HUES48 (cell line): Measurements from ENCODE around the gene DIO1.

Experiments
- H3K27ac ChIP-seq: one replicate; pipeline ENCODE4 v1.7.0; 2013; ENCODE audit warnings: low read depth, low read length, inconsistent platforms
- H3K27me3 ChIP-seq: 2 replicates; pipeline ENCODE4 v1.6.1; 2013; ENCODE audit warnings: mild to moderate bottlenecking, low read length; ENCODE audit not compliant: control insufficient read depth, insufficient read depth
- H3K36me3 ChIP-seq: 2 replicates; pipeline ENCODE4 v1.6.1; 2013; ENCODE audit warnings: low read length; ENCODE audit not compliant: control insufficient read depth, insufficient read depth
- H3K4me1 ChIP-seq: 2 replicates; pipeline ENCODE4 v1.6.1; 2013; ENCODE audit warnings: mild to moderate bottlenecking, low read length; ENCODE audit not compliant: control insufficient read depth, insufficient read depth
- H3K4me3 ChIP-seq: 2 replicates; pipeline ENCODE4 v1.5.1; 2013; ENCODE audit warnings: mild to moderate bottlenecking, low read depth, low read length
- H3K9ac ChIP-seq: 2 replicates; pipeline ENCODE4 v1.6.1; 2013; ENCODE audit warnings: mild to moderate bottlenecking, low read depth, low read length, moderate library complexity
- H3K9me3 ChIP-seq: 2 replicates; pipeline ENCODE4 v1.6.1; 2013; ENCODE audit warnings: low read length; ENCODE audit not compliant: control insufficient read depth, insufficient read depth

DIO1 gene

GRCh38 chr1:53895421-53895820, 1.4 kb downstream of the DIO1 start:
- H3K27ac ChIP-seq = no peak overlapping the region

GRCh38 chr1:53896635-53897229, 2.7 kb downstream of the DIO1 start:
- H3K9me3 ChIP-seq = no peaks in the 10 kb centered on the region
- H3K9ac ChIP-seq = no peak overlapping the region
- no peak overlapping the region for H3K4me3 ChIP-seq
- H3K4me1 ChIP-seq = no peaks in the 10 kb centered on the region
- H3K27ac ChIP-seq = no peak overlapping the region
- H3K27me3 ChIP-seq = no peaks in the 10 kb centered on the region
- H3K36me3 ChIP-seq = no peaks in the 10 kb centered on the region

More at GRCh38 chr1:53895421-53895820, 1.4 kb downstream of the DIO1 start:
- H3K4me3 ChIP-seq = no peak overlapping the region
- no peak overlapping the region for H3K9ac ChIP-seq
- 0 out of 2 replicates have a peak, but pooled peaks cover under 1% of the 10 kb centered on the region for H3K4me1 ChIP-seq
- no peaks in the 10 kb centered on the region for H3K9me3 ChIP-seq
- H3K27me3 ChIP-seq = no peaks in the 10 kb centered on the region
- H3K36me3 ChIP-seq = no peaks in the 10 kb centered on the region

- H3K27me3 ChIP-seq = no peaks in the 10 kb centered on the region
- no peaks in the 10 kb centered on the region for H3K36me3 ChIP-seq
- H3K9me3 ChIP-seq = no peaks in the 10 kb centered on the region
- no peak overlapping the region for H3K4me3 ChIP-seq
- H3K9ac ChIP-seq = no peak overlapping the region
- H3K27ac ChIP-seq = no peak overlapping the region
- H3K4me1 ChIP-seq = no peaks in the 10 kb centered on the region
These were observed 5.2 kb downstream of the DIO1 start for GRCh38 chr1:53899206-53899628.

- no peak overlapping the region for H3K4me3 ChIP-seq
- no peaks in the 10 kb centered on the region for H3K27me3 ChIP-seq
- H3K4me1 ChIP-seq = no peaks in the 10 kb centered on the region
- no peak overlapping the region for H3K9ac ChIP-seq
- H3K27ac ChIP-seq = no peak overlapping the region
- H3K9me3 ChIP-seq = no peaks in the 10 kb centered on the region
- no peaks in the 10 kb centered on the region for H3K36me3 ChIP-seq
These were observed 5.7 kb downstream of the DIO1 start for GRCh38 chr1:53899708-53900107.

- Histone ChIP-seq H3K27me3 (no peaks in the 10 kb centered on the region), H3K27ac (no peak overlapping the region), H3K36me3 (no peaks in the 10 kb centered on the region), H3K4me3 (no peak overlapping the region), H3K9ac (no peak overlapping the region), H3K4me1 (no peaks in the 10 kb centered on the region), H3K9me3 (no peaks in the 10 kb centered on the region)
These were observed 8.5 kb downstream of the DIO1 start for GRCh38 chr1:53902235-53903138.

- no peaks in the 10 kb centered on the region for H3K27me3 ChIP-seq
- H3K4me1 ChIP-seq = no peaks in the 10 kb centered on the region
- H3K27ac ChIP-seq = no peak overlapping the region
- no peak overlapping the region for H3K4me3 ChIP-seq
- H3K36me3 ChIP-seq = no peaks in the 10 kb centered on the region
- no peaks in the 10 kb centered on the region for H3K9me3 ChIP-seq
- no peak overlapping the region for H3K9ac ChIP-seq
These were observed 11.5 kb downstream of the DIO1 start for GRCh38 chr1:53905509-53905908.

- no peaks in the 10 kb centered on the region for H3K9me3 ChIP-seq
- H3K36me3 ChIP-seq = no peaks in the 10 kb centered on the region
- H3K27ac ChIP-seq = no peak overlapping the region
- H3K4me1 ChIP-seq = no peaks in the 10 kb centered on the region
- no peaks in the 10 kb centered on the region for H3K27me3 ChIP-seq
- no peak overlapping the region for H3K4me3 ChIP-seq
- no peak overlapping the region for H3K9ac ChIP-seq
These were observed 12.1 kb downstream of the DIO1 start for GRCh38 chr1:53906121-53906520.

GRCh38 chr1:53909946-53910345, 16.0 kb downstream of the DIO1 start:
- no peaks in the 10 kb centered on the region for H3K27me3 ChIP-seq
- no peaks in the 10 kb centered on the region for H3K36me3 ChIP-seq
- no peaks in the 10 kb centered on the region for H3K9me3 ChIP-seq
- H3K9ac ChIP-seq = no peak overlapping the region
- H3K27ac ChIP-seq = no peak overlapping the region
- H3K4me3 ChIP-seq = no peak overlapping the region
- H3K4me1 ChIP-seq = peaks cover 22% of the 10 kb centered on the region

GRCh38 chr1:53911442-53911841, 17.5 kb downstream of the DIO1 start:
- Histone ChIP-seq H3K4me1 (peaks cover 25% of the 10 kb centered on the region), H3K36me3 (no peaks in the 10 kb centered on the region), H3K27ac (no peak overlapping the region), H3K9ac (no peak overlapping the region), H3K9me3 (no peaks in the 10 kb centered on the region), H3K4me3 (no peak overlapping the region), H3K27me3 (no peaks in the 10 kb centered on the region)

- H3K9me3 ChIP-seq = no peaks in the 10 kb centered on the region
- peak overlapping the region; percentile 56 for H3K27ac ChIP-seq
- H3K27me3 ChIP-seq = no peaks in the 10 kb centered on the region
- peaks cover 25% of the 10 kb centered on the region for H3K4me1 ChIP-seq
- no peak overlapping the region for H3K4me3 ChIP-seq
- H3K9ac ChIP-seq = no peak overlapping the region
- H3K36me3 ChIP-seq = no peaks in the 10 kb centered on the region
These were observed 19.5 kb downstream of the DIO1 start for GRCh38 chr1:53913352-53914033.

GRCh38 chr1:53918343-53918742, 24.4 kb downstream of the DIO1 start:
- Histone ChIP-seq H3K9me3 (no peaks in the 10 kb centered on the region), H3K36me3 (peaks cover 16% of the 10 kb centered on the region), H3K4me1 (peaks cover 19% of the 10 kb centered on the region), H3K27ac (no peak overlapping the region), H3K9ac (no peak overlapping the region), H3K27me3 (no peaks in the 10 kb centered on the region), H3K4me3 (no peak overlapping the region)
